Measurements from ENCODE around the gene PLAAT4. TPM values are rescaled to one million over a fixed set of nuclear protein-coding genes. Genes with fewer than 3 reads are reported as not detected.

PLAAT4 gene
- total RNA-seq, 4 donors from 2014 or later: 18.0 to 40.5 (median 35.9) TPM

GRCh38 chr11:63556404-63557013 is 19.9 kb downstream of the PLAAT4 start:
- TF ChIP-seq, protein P1, sequence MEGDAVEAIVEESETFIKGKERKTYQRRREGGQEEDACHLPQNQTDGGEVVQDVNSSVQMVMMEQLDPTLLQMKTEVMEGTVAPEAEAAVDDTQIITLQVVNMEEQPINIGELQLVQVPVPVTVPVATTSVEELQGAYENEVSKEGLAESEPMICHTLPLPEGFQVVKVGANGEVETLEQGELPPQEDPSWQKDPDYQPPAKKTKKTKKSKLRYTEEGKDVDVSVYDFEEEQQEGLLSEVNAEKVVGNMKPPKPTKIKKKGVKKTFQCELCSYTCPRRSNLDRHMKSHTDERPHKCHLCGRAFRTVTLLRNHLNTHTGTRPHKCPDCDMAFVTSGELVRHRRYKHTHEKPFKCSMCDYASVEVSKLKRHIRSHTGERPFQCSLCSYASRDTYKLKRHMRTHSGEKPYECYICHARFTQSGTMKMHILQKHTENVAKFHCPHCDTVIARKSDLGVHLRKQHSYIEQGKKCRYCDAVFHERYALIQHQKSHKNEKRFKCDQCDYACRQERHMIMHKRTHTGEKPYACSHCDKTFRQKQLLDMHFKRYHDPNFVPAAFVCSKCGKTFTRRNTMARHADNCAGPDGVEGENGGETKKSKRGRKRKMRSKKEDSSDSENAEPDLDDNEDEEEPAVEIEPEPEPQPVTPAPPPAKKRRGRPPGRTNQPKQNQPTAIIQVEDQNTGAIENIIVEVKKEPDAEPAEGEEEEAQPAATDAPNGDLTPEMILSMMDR (IDR thresholded peaks at IDR 0.05): no peak
- TF ChIP-seq EP300 (IDR thresholded peaks at IDR 0.05): no peak
- no peak for TF ChIP-seq POLR2A (IDR thresholded peaks at IDR 0.05)
- no peak for TF ChIP-seq POLR2AphosphoS5 (IDR thresholded peaks at IDR 0.05)
- Histone ChIP-seq H3K4me3 (no peak overlapping the region), H3K27me3 (no peaks in the 10 kb centered on the region), H3K36me3 (no peaks in the 10 kb centered on the region), H3K4me1 (no peaks in the 10 kb centered on the region), H3K27ac (no peak overlapping the region), H3K9me3 (no peaks in the 10 kb centered on the region)
- WGBS, 2 donors (ENCODE audit: low coverage in 1 of 2): 54 to 60% methylated on average over 2 to 4 of the region's 7 CpGs
- ATAC-seq: no peak

DNA sequence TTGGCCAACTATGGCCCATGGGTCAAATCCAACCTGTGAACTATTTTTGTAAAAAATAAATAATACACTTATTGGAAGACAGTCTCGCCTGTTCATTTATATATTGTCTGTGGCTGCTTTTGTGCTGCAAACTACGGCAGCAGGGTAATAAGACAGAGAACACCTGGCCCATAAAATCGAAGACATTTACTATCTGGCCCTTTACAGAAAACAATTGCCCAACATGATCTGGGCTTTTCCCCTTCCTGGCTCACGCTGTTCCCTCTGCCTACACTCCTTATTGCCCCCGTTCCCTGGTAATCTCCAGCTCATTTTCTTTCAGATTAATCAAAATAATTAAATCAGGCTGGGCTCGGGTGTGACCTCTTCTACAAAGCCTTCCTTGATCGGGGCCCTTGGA is 21.0 kb downstream of the PLAAT4 start:
- no peaks in the 10 kb centered on the region for H3K4me1 ChIP-seq
- TF ChIP-seq EP300 (IDR thresholded peaks at IDR 0.05) (no peak), POLR2AphosphoS5 (IDR thresholded peaks at IDR 0.05) (no peak), POLR2A (IDR thresholded peaks at IDR 0.05) (no peak)
- TF ChIP-seq, protein P1 (IDR thresholded peaks at IDR 0.05): no peak
- no peak overlapping the region for H3K4me3 ChIP-seq
- no peaks in the 10 kb centered on the region for H3K27me3 ChIP-seq
- no peaks in the 10 kb centered on the region for H3K9me3 ChIP-seq
- WGBS, 2 donors (ENCODE audit: low coverage in 1 of 2): 49 to 77% methylated on average over 5 to 7 of the region's 7 CpGs
- ATAC-seq: no peak
- no peaks in the 10 kb centered on the region for H3K36me3 ChIP-seq
- H3K27ac ChIP-seq: no peak overlapping the region

- ATAC-seq: no peak
- WGBS, 2 donors (ENCODE audit: low coverage in 1 of 2): 100% methylated on average over 1 to 3 of the region's 7 CpGs
- TF ChIP-seq POLR2AphosphoS5 (IDR thresholded peaks at IDR 0.05) (no peak), EP300 (IDR thresholded peaks at IDR 0.05) (no peak), POLR2A (IDR thresholded peaks at IDR 0.05) (no peak)
- TF ChIP-seq, protein P1 (IDR thresholded peaks at IDR 0.05): no peak
- H3K4me1 ChIP-seq: no peaks in the 10 kb centered on the region
- no peaks in the 10 kb centered on the region for H3K9me3 ChIP-seq
- no peaks in the 10 kb centered on the region for H3K27me3 ChIP-seq
- H3K27ac ChIP-seq: no peak overlapping the region
- no peak overlapping the region for H3K4me3 ChIP-seq
- H3K36me3 ChIP-seq: no peaks in the 10 kb centered on the region
Observed at GRCh38 chr11:63558459-63559157, 22.0 kb downstream of the PLAAT4 start.

GRCh38 chr11:63560506-63561180 is 24.0 kb downstream of the PLAAT4 start:
- Histone ChIP-seq H3K4me1 (no peaks in the 10 kb centered on the region), H3K36me3 (no peaks in the 10 kb centered on the region), H3K27ac (no peak overlapping the region), H3K9me3 (no peaks in the 10 kb centered on the region), H3K4me3 (no peak overlapping the region), H3K27me3 (no peaks in the 10 kb centered on the region)
- WGBS, 2 donors (ENCODE audit: low coverage in 1 of 2): 54 to 80% methylated on average over 2 to 4 of the region's 7 CpGs
- TF ChIP-seq POLR2A (IDR thresholded peaks at IDR 0.05) (no peak), POLR2AphosphoS5 (IDR thresholded peaks at IDR 0.05) (no peak), EP300 (IDR thresholded peaks at IDR 0.05) (no peak)
- TF ChIP-seq, protein P1 (IDR thresholded peaks at IDR 0.05): no peak
- no peak for ATAC-seq

Measured in gastroesophageal sphincter (tissue), 4 donors.